B cell (primary cell): ENCODE data around the gene PTPRM. TPM values are rescaled to one million over a fixed set of nuclear protein-coding genes. Genes with fewer than 3 reads are reported as not detected.

Experiments used
- ATAC-seq: fragments of 200-7000 bp; cut with Tn5 transposase; one replicate; pipeline ENCODE4 v1.10.0; 2021; ENCODE audit warnings: low read depth, mild to moderate bottlenecking, moderate number of reproducible peaks, moderate library complexity
- CTCF ChIA-PET: fragments of 350-600 bp; sonication (Branson Sonifier 250); formaldehyde crosslinking; loops from one replicate; lab custom pipeline; 2021; ENCODE audit warnings: antibody characterized with exemption, inconsistent platforms; lab: Charles Lee
- POLR2A ChIA-PET: fragments of 350-600 bp; sonication (Branson Sonifier 250); formaldehyde crosslinking; loops from one replicate; lab custom pipeline; 2021; ENCODE audit warnings: antibody characterized with exemption; lab: Charles Lee
- DNase-seq: peaks from one replicate; pipeline ENCODE4 v3.0.0; 2013
- H2AFZ ChIP-seq: 2 replicates; pipeline ENCODE4 v1.6.1; 2012; ENCODE audit warnings: mild to moderate bottlenecking, low read depth, low read length; ENCODE audit not compliant: insufficient read depth, poor library complexity, severe bottlenecking
- H3K27ac ChIP-seq, 2 donors: 1 replicate in 1 of 2; 2 replicates in 1 of 2; pipeline ENCODE4 v1.5.1; 2012 to 2013; ENCODE audit warnings: low read length in 2 of 2, mild to moderate bottlenecking in 2 of 2, moderate library complexity in 1 of 2
- H3K27me3 ChIP-seq, 4 experiments: fragments of 200-600 bp in 1 of 4; sonication (generic) in 1 of 4; replicated peaks in 1 of 4; 1 replicate in 2 of 4; 2 replicates in 2 of 4; pipeline versions ENCODE4 v1.6.1 to v1.7.0; 2013 to 2016; ENCODE audit warnings: low read length in 3 of 4, mild to moderate bottlenecking in 2 of 4, mixed read lengths in 1 of 4, moderate library complexity in 1 of 4; ENCODE audit not compliant: insufficient read depth in 4 of 4, control insufficient read depth in 3 of 4; ENCODE audit errors: control extremely low read depth in 1 of 4
- H3K36me3 ChIP-seq, 2 experiments: replicated peaks in 1 of 2; 1 replicate in 1 of 2; 2 replicates in 1 of 2; pipeline versions ENCODE4 v1.6.1 to v1.7.1; 2013; ENCODE audit warnings: low read length in 1 of 2; ENCODE audit not compliant: insufficient read depth in 2 of 2, control insufficient read depth in 1 of 2; ENCODE audit errors: control extremely low read depth in 1 of 2, extremely low read depth in 1 of 2
- H3K4me1 ChIP-seq, 2 donors: fragments of 200-600 bp in 1 of 2; sonication (generic) in 1 of 2; 1 replicate in 1 of 2; 2 replicates in 1 of 2; pipeline versions ENCODE4 v1.5.1 to v1.6.1; 2013 to 2017; ENCODE audit warnings: low read length in 2 of 2; ENCODE audit not compliant: control insufficient read depth in 2 of 2, insufficient read depth in 2 of 2
- H3K4me2 ChIP-seq: replicated peaks from 2 replicates; pipeline ENCODE3; 2012; ENCODE audit warnings: mild to moderate bottlenecking, low read depth, low read length; ENCODE audit not compliant: poor library complexity, severe bottlenecking
- H3K4me3 ChIP-seq, 5 experiments: fragments of 200-600 bp in 1 of 5; sonication (generic) in 1 of 5; 1 replicate in 3 of 5; 2 replicates in 2 of 5; pipeline versions ENCODE4 v1.5.1 to v1.7.0; 2011 to 2016; ENCODE audit warnings: low read length in 4 of 5, mild to moderate bottlenecking in 4 of 5, low read depth in 2 of 5, control low read depth in 1 of 5, moderate library complexity in 1 of 5; ENCODE audit not compliant: insufficient read depth in 1 of 5; ENCODE audit errors: control extremely low read depth in 1 of 5, extremely low read depth in 1 of 5
- H3K79me2 ChIP-seq: fragments of 200-600 bp; sonication (generic); one replicate; pipeline ENCODE4 v1.6.0; 2016; ENCODE audit warnings: low read length; ENCODE audit not compliant: control insufficient read depth, insufficient read depth
- H3K9ac ChIP-seq: fragments of 200-600 bp; sonication (generic); 2 replicates; pipeline ENCODE4 v1.6.1; 2017; ENCODE audit warnings: mild to moderate bottlenecking, low read length, moderate library complexity
- H3K9me3 ChIP-seq, 3 donors: one replicate each; pipeline versions ENCODE4 v1.6.1 to v1.7.1; 2013; ENCODE audit warnings: low read length in 2 of 3; ENCODE audit not compliant: control insufficient read depth in 2 of 3, insufficient read depth in 1 of 3; ENCODE audit errors: control extremely low read depth in 1 of 3
- H4K20me1 ChIP-seq: 2 replicates; pipeline ENCODE4 v1.6.0; 2012; ENCODE audit warnings: mild to moderate bottlenecking, low read length; ENCODE audit not compliant: insufficient read depth, control insufficient read depth, poor library complexity, severe bottlenecking
- H3K27ac Mint-ChIP-seq: one replicate; pipeline ENCODE4 v1.8.0; 2021; ENCODE audit warnings: mixed read lengths
- H3K27me3 Mint-ChIP-seq: one replicate; pipeline ENCODE4 v1.8.0; 2021; ENCODE audit warnings: mixed read lengths
- H3K4me1 Mint-ChIP-seq: one replicate; pipeline ENCODE4 v1.8.0; 2021; ENCODE audit warnings: mixed read lengths
- H3K4me3 Mint-ChIP-seq: one replicate; pipeline ENCODE4 v1.8.0; 2021; ENCODE audit warnings: mixed read lengths
- H3K9me3 Mint-ChIP-seq: one replicate; pipeline ENCODE4 v1.8.0; 2022; ENCODE audit warnings: mixed read lengths; ENCODE audit not compliant: insufficient read depth
- CTCF ChIP-seq: fragments of 200-600 bp; IDR thresholded peaks from one replicate; pipeline ENCODE4 v1.8.0; 2022; ENCODE audit warnings: antibody characterized with exemption, mild to moderate bottlenecking
- EZH2 ChIP-seq: IDR thresholded peaks from 2 replicates; pipeline ENCODE4 v1.6.1; 2012; ENCODE audit warnings: borderline replicate concordance, low read depth, mild to moderate bottlenecking, moderate library complexity, low read length; ENCODE audit not compliant: insufficient read depth, poor library complexity, severe bottlenecking
- WGBS: methylation state at CpG from one replicate; pipeline ENCODE4 v1.1.5; 2013; ENCODE audit warnings: missing lambda C conversion rate; ENCODE audit not compliant: insufficient coverage; 5-methylcytosine and 5-hydroxymethylcytosine counted together
- intact Hi-C: fragments of 100-400 bp; cut with micrococcal nuclease; formaldehyde crosslinking; loops from one replicate; pipeline ENCODE4 v1.10.0; 2022
- polyA plus RNA-seq: library from polyadenylated mRNA; depleted of rRNA; stranded (reverse); fragments of >200 nt; gene quantifications from 2 replicates; pipeline ENCODE4 v1.2.3, GENCODE V29; 2012
- total RNA-seq, 2 donors: library from RNA; stranded (reverse); fragments of 120-200 nt in 1 of 2; gene quantifications; 1 replicate in 1 of 2; 2 replicates in 1 of 2; pipeline versions ENCODE4 v1.2.3 to v1.2.4, GENCODE V29; 2013 to 2022

PTPRM gene
- total and polyA plus RNA-seq, 2 donors (not counting 1 experiment from before 2014, with no cell fraction given), result 0.20 to 0.89 TPM

- H3K27ac Mint-ChIP-seq, result no peak overlapping the region
- no peak overlapping the region for H2AFZ ChIP-seq
- TF ChIP-seq CTCF (no peak), EZH2 (no peak)
- ATAC-seq (no peak), DNase-seq (no peak)
- no peaks in the 10 kb centered on the region for H4K20me1 ChIP-seq
- H3K4me3 ChIP-seq, result no peak overlapping the region
- no CpG with 5 or more reads among the region's 2 CpGs for WGBS
- H3K9me3 ChIP-seq, result no peaks in the 10 kb centered on the region
- H3K4me2 ChIP-seq, result no peak overlapping the region
- no peaks in the 10 kb centered on the region for H3K4me1 ChIP-seq
- no peak overlapping the region for H3K27ac ChIP-seq
- H3K36me3 ChIP-seq, result no peaks in the 10 kb centered on the region
- CTCF ChIA-PET, result no interaction called here
- no peaks in the 10 kb centered on the region for H3K27me3 Mint-ChIP-seq
- POLR2A ChIA-PET, result no interaction called here
- no peaks in the 10 kb centered on the region for H3K4me1 Mint-ChIP-seq
- no peaks in the 10 kb centered on the region for H3K9me3 Mint-ChIP-seq
- no peak overlapping the region for H3K4me3 Mint-ChIP-seq
- no peak overlapping the region for H3K9ac ChIP-seq
- no peaks in the 10 kb centered on the region for H3K79me2 ChIP-seq
- H3K27me3 ChIP-seq, result no peaks in the 10 kb centered on the region
- intact Hi-C loops, result no loop called here
These were observed 547.4 kb downstream of the PTPRM start for GRCh38 chr18:8114480-8114879.

- Histone ChIP-seq H3K4me2 (no peak overlapping the region), H3K4me3 (no peak overlapping the region), H2AFZ (no peak overlapping the region), H3K79me2 (no peaks in the 10 kb centered on the region), H3K9me3 (no peaks in the 10 kb centered on the region), H3K9ac (no peak overlapping the region), H3K27ac (no peak overlapping the region), H3K4me1 (no peaks in the 10 kb centered on the region), H3K27me3 (no peaks in the 10 kb centered on the region), H4K20me1 (no peaks in the 10 kb centered on the region), H3K36me3 (no peaks in the 10 kb centered on the region)
- intact Hi-C loops, result no loop called here
- Mint-ChIP-seq H3K27ac (no peak overlapping the region), H3K4me1 (no peaks in the 10 kb centered on the region), H3K9me3 (no peaks in the 10 kb centered on the region), H3K27me3 (no peaks in the 10 kb centered on the region), H3K4me3 (no peak overlapping the region)
- POLR2A ChIA-PET, result no interaction called here
- WGBS, result 71% methylated on average over 1 of the region's 2 CpGs
- no peak for ATAC-seq
- no peak for DNase-seq
- TF ChIP-seq EZH2 (no peak), CTCF (no peak)
- CTCF ChIA-PET, result no interaction called here
These were observed 549.4 kb downstream of the PTPRM start for GRCh38 chr18:8116341-8117005.
